Measurements from ENCODE around the gene PROX2. TPM values are rescaled to one million over a fixed set of nuclear protein-coding genes. Genes with fewer than 3 reads are reported as not detected.

Gene PROX2
- polyA plus RNA-seq, 1 donor (not counting 4 experiments of a cell fraction or from before 2014, with no cell fraction given) = not detected

DNA sequence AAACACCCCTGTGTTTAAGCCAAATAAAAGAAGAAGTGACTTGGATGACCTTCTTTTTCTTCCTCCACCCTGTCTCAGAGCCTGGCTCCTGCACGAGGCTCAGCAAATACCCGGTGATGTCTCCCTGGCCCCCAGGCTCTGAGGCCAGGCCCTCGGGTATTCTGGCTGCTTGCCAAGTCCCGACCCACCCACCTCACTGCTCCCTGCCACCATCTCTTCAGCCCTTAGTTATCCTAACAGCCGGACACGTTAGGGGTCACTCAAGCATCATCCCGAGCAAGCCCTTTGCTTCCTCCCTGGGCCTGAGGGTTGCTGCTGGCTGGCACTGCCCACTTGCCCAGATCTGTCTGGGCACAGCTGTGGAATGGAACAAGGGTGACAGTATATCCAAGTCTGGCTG lies 39.9 kb upstream of the PROX2 start:
- H3K9me1 ChIP-seq (ENCODE audit: control insufficient read depth, extremely low read depth, insufficient read depth, low read length) = no peaks in the 10 kb centered on the region
- FAIRE-seq (no peak), DNase-seq (ENCODE audit: low read depth, low spot score) (no peak)
- no peak overlapping the region for H2AFZ ChIP-seq (ENCODE audit: control insufficient read depth, low read length)
- no peak overlapping the region for H3K4me3 ChIP-seq (ENCODE audit: control insufficient read depth in 2 of 3, extremely low read depth in 1 of 3, insufficient read depth in 2 of 3, low read depth in 1 of 3, low read length in 3 of 3)
- H3K36me3 ChIP-seq (ENCODE audit: control insufficient read depth in 2 of 2, extremely low read depth in 1 of 2, insufficient read depth in 2 of 2, low read length in 2 of 2) = no peaks in the 10 kb centered on the region
- no peaks in the 10 kb centered on the region for H3K27me3 ChIP-seq (ENCODE audit: control insufficient read depth, extremely low read depth, insufficient read depth, low read length)
- H3K27ac ChIP-seq (ENCODE audit: control insufficient read depth, insufficient read depth, low read length) = no peak overlapping the region
- peaks cover 13% of the 10 kb centered on the region for H3K4me1 ChIP-seq (ENCODE audit: control insufficient read depth, extremely low read depth, insufficient read depth, low read length)
- no peaks in the 10 kb centered on the region for H3K79me2 ChIP-seq (ENCODE audit: control insufficient read depth, insufficient read depth, low read length)
- H3K9me3 ChIP-seq (ENCODE audit: control insufficient read depth, low read depth, low read length) = no peaks in the 10 kb centered on the region
- H3K4me2 ChIP-seq (ENCODE audit: control insufficient read depth, extremely low read depth, insufficient read depth, low read depth, low read length) = no peak overlapping the region
- H3K9ac ChIP-seq (ENCODE audit: control insufficient read depth, extremely low read depth, insufficient read depth, low read length) = no peak overlapping the region
- TF ChIP-seq, protein P1, sequence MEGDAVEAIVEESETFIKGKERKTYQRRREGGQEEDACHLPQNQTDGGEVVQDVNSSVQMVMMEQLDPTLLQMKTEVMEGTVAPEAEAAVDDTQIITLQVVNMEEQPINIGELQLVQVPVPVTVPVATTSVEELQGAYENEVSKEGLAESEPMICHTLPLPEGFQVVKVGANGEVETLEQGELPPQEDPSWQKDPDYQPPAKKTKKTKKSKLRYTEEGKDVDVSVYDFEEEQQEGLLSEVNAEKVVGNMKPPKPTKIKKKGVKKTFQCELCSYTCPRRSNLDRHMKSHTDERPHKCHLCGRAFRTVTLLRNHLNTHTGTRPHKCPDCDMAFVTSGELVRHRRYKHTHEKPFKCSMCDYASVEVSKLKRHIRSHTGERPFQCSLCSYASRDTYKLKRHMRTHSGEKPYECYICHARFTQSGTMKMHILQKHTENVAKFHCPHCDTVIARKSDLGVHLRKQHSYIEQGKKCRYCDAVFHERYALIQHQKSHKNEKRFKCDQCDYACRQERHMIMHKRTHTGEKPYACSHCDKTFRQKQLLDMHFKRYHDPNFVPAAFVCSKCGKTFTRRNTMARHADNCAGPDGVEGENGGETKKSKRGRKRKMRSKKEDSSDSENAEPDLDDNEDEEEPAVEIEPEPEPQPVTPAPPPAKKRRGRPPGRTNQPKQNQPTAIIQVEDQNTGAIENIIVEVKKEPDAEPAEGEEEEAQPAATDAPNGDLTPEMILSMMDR (optimal IDR thresholded peaks at IDR 0.05 in 1 of 3, IDR thresholded peaks at IDR 0.05 in 1 of 3, conservative IDR thresholded peaks at IDR 0.05 in 1 of 3; ENCODE audit: extremely low read depth in 1 of 3, insufficient read depth in 2 of 3, low read length in 3 of 3) = no peak
- TF ChIP-seq EZH2 (IDR thresholded peaks at IDR 0.05; ENCODE audit: low read length) = no peak
- H4K20me1 ChIP-seq (ENCODE audit: control insufficient read depth, extremely low read depth, insufficient read depth, low read length) = no peaks in the 10 kb centered on the region
- dilution Hi-C loops (cut with MboI; ENCODE audit: extremely low pct_ligation_motif_present, low sequenced_read_pairs) = no loop called here

DNA sequence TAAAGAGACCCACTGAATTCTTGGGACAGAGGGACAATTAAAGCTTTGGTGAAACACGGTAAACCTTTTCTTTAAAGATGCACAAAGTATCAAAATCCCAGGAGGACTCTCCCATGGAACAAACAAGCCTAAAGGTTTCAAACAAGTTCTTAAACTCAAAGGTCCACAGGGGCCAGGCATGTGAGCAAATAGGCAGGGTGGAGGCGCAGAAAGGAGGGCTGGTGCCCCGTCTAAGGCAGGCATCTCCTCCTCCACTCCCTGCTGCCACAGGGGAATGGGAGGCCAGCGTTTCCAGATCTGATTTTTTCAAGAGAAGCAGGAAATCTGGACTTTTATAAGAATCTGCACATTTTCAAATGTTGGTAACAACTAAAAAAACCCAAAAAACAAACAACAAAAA lies 39.5 kb upstream of the PROX2 start:
- H3K4me1 ChIP-seq (ENCODE audit: control insufficient read depth, extremely low read depth, insufficient read depth, low read length) = peaks cover 13% of the 10 kb centered on the region
- no peak overlapping the region for H2AFZ ChIP-seq (ENCODE audit: control insufficient read depth, low read length)
- H3K27ac ChIP-seq (ENCODE audit: control insufficient read depth, insufficient read depth, low read length) = no peak overlapping the region
- no peak overlapping the region for H3K9ac ChIP-seq (ENCODE audit: control insufficient read depth, extremely low read depth, insufficient read depth, low read length)
- no peak for DNase-seq (ENCODE audit: low read depth, low spot score)
- H3K9me1 ChIP-seq (ENCODE audit: control insufficient read depth, extremely low read depth, insufficient read depth, low read length) = no peaks in the 10 kb centered on the region
- no peak for TF ChIP-seq EZH2 (IDR thresholded peaks at IDR 0.05; ENCODE audit: low read length)
- TF ChIP-seq, protein P1 (optimal IDR thresholded peaks at IDR 0.05 in 1 of 3, IDR thresholded peaks at IDR 0.05 in 1 of 3, conservative IDR thresholded peaks at IDR 0.05 in 1 of 3; ENCODE audit: extremely low read depth in 1 of 3, insufficient read depth in 2 of 3, low read length in 3 of 3) = no peak
- H3K9me3 ChIP-seq (ENCODE audit: control insufficient read depth, low read depth, low read length) = no peaks in the 10 kb centered on the region
- no peak overlapping the region for H3K4me2 ChIP-seq (ENCODE audit: control insufficient read depth, extremely low read depth, insufficient read depth, low read depth, low read length)
- no peaks in the 10 kb centered on the region for H3K27me3 ChIP-seq (ENCODE audit: control insufficient read depth, extremely low read depth, insufficient read depth, low read length)
- no peaks in the 10 kb centered on the region for H3K79me2 ChIP-seq (ENCODE audit: control insufficient read depth, insufficient read depth, low read length)
- dilution Hi-C loops (cut with MboI; ENCODE audit: extremely low pct_ligation_motif_present, low sequenced_read_pairs) = no loop called here
- no peaks in the 10 kb centered on the region for H4K20me1 ChIP-seq (ENCODE audit: control insufficient read depth, extremely low read depth, insufficient read depth, low read length)
- H3K36me3 ChIP-seq (ENCODE audit: control insufficient read depth in 2 of 2, extremely low read depth in 1 of 2, insufficient read depth in 2 of 2, low read length in 2 of 2) = no peaks in the 10 kb centered on the region
- no peak overlapping the region for H3K4me3 ChIP-seq (ENCODE audit: control insufficient read depth in 2 of 3, extremely low read depth in 1 of 3, insufficient read depth in 2 of 3, low read depth in 1 of 3, low read length in 3 of 3)
- no peak for FAIRE-seq
